Stimulated activated naive CD4-positive, alpha-beta T cell treated with Interleukin-2 at 50 U/mL for 16 hours (primary cell): ENCODE data around the gene NPFF.
"Not testable (repeated sequence)": the region's sequence is repeated elsewhere in the genome, so short reads cannot be mapped to it uniquely, and the experiment has no call there.

Source experiments
- DNase-seq: peaks from one replicate; lab custom pipeline; 2025; lab: John Stamatoyannopoulos, UW

Gene NPFF, protein sequence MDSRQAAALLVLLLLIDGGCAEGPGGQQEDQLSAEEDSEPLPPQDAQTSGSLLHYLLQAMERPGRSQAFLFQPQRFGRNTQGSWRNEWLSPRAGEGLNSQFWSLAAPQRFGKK

GRCh38 chr12:53506881-53507602 is at the start of gene NPFF:
Gene NPFF, minus strand, starts transcription at chr12:53507484. Its CDS starts 10 bp downstream, at chr12:53507474.
- no peak for DNase-seq

GRCh38 chr12:53552361-53553327 is 45.4 kb upstream of the NPFF start:
- DNase-seq = no peak

DNA sequence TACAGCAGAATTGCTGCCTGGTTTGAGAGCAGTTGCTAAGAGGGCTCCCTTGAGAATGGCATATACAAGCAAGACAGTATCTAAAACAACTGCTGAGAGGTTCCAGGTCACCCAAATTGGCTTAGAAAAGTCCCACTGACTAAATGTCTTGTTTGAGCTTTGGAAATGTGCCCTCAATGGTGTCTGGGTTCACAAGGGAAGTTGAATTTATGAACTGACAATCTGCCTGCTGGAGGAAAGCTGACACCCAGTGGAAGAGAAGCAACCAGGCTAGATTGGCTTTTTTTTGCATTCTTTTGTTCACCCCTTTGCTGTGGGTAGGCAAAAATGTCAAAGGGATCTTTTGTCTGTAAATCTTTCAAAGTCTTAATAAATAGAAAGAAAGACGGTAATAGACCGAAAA is 44.6 kb upstream of the NPFF start:
- no peak for DNase-seq

DNA sequence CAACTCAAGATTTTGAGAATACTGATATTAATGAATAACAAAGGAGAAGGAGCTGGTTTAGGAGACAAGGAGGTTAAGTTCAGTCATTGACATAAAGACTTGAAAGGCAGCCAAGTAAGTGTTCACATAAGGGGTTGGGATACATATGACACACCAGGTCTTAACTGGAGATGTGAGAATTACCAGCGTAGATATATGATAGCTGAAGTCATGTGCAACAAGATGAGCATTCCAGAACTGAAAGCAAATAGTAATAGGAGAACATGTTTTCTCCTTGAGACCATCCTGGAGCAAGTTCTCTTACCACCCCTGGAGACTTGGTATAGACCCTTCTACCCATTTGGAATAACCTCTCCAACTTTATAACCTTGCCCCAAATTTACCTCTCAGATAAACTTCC is 43.3 kb upstream of the NPFF start:
- DNase-seq = no peak

- DNase-seq = not testable (repeated sequence)
Measured at GRCh38 chr12:53550131-53550530, 42.8 kb upstream of the NPFF start.

GRCh38 chr12:53548354-53548753 is 41.1 kb upstream of the NPFF start:
- DNase-seq = not testable (repeated sequence)

DNA sequence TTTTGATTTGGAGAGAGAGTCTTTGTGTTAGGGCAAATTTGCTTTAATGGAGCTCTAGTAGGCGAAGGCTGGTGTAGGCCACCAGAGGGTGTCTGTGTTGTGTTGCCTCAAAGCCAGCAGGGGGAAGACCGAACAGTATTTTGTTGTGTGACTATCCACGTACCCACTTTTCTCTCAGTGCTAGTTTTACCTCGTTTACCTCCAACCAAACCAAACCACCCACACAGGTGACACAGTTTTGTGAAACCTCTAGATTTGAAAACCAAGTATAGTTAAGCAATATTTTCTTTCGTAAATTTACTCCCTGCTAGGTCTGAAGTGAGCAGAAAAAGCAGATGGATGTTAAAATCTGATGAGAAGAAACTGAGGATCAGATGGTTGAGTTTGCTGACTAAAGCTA is 36.3 kb upstream of the NPFF start:
- peak; percentile 32 for DNase-seq

- DNase-seq = no peak
Measured at GRCh38 chr12:53539526-53539925, 32.2 kb upstream of the NPFF start.

- DNase-seq = no peak
Measured at GRCh38 chr12:53538209-53538689, 31.0 kb upstream of the NPFF start.

DNA sequence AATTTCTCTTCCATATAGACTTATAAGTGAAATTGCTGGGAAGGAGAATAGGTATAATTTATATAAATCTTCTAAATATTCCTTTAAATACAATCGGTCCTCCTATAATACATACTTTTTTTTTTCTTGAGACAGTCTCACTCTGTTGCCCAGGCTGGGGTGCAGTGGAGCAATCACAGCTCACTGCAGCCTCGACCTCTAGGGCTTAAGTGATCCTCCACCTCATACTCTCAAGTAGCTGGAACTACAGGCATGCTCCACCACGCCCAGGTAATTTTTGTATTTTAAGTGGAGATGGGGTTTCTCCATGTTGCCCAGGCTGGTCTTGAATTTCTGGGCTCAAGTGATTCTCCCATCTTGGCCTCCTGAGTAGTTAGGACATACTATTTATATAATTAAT is 29.7 kb upstream of the NPFF start:
- no peak for DNase-seq

GRCh38 chr12:53533471-53533870 is 26.2 kb upstream of the NPFF start:
- no peak for DNase-seq

GRCh38 chr12:53532524-53533445 is 25.5 kb upstream of the NPFF start:
- no peak for DNase-seq

- DNase-seq = no peak
Measured at GRCh38 chr12:53532021-53532420, 24.7 kb upstream of the NPFF start.

DNA sequence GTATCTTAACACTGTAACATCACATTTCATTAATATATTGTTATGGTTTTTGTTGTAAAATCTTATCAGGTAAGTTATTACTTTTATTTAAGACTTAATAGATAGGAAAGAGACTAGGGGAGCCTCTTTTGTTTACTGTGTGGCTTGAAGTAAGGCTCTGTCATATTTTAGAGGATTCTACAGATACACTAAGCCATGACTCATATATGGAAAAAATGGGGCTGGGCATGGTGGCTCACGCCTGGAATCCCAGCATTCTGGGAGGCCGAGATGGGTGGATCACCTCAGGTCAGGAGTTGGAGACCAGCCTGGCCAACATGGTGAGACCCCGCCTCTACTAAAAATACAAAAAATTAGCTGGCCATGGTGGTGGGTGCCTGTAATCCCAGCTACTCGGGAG is 23.6 kb upstream of the NPFF start:
- no peak for DNase-seq

DNA sequence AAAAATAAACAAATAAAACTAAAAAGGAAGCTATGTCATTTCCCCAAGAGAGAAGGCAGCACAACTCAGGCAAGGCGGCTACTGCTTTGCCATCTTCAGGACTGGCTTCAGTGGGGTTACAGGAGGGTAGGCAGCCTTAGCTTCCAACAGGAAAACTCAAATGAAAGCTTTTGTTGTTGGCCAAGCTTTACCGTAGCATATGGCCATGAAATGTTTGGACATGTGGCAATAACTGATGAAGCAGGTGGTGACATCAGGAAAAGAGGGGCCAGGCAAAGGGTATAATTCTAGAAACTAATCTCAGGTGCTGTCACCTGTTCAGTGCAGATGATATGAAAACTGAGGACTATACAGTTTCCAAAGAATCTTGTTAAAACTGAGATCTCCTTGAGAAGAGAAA is 22.8 kb upstream of the NPFF start:
- DNase-seq = no peak

GRCh38 chr12:53524476-53524875 is 17.2 kb upstream of the NPFF start:
- DNase-seq = no peak

- no peak for DNase-seq
Measured at GRCh38 chr12:53523131-53523530, 15.8 kb upstream of the NPFF start.

- no peak for DNase-seq
Measured at GRCh38 chr12:53518381-53518780, 11.1 kb upstream of the NPFF start.

DNA sequence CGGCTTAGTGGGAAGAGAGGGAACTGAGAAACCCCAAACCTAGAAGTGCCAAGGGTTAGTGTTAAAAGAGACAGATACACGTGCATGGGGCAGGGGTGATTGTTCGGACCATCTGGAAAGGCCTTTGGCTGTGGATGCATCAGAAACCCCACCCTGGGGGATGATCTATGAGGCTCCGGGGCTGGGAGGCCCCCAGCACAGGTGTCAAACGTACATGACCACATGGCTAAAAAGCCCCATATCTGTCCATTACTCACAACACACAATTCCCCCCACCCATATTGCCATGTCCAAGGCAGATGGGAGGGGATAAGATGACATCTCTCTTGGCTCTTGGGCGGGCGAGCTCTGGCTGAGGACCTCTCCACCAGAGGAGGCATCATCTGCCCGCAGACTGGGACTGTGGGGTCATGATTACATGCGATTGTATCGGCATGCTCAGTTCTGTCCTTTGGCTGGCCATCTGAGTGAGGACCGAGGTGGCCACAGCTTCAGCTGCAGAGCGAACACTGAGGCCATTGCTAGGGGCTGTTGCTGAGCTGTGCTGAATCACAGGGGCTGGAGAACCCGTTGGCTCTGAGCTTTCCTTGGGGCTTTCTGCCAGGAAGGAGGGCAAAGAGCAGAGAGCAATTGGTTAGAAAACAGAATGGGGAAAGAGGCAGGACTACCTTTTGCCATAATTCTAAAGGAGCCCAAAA is 9.6 kb upstream of the NPFF start:
- no peak for DNase-seq

DNA sequence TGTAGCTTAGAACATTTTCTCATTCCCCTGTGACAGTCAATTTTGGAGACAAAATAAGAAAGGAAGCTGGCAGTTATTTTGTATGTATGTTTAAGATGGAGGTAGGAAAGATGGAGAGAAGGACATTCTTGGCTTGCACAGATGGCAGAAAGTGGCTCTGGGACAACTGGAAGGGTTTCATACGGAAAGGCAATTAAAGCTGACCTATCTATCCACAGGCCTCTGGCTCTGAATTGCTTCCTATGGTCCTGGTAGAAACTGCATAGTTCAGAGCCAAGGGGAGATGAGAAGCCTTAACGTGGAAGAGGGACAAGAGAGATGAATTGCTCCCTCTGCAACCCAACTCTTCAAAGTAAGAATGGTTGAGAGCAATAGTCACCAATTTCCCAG is 8.0 kb upstream of the NPFF start:
- no peak for DNase-seq
